ENCODE results near the gene NRDE2.

The NRDE2 gene

DNA sequence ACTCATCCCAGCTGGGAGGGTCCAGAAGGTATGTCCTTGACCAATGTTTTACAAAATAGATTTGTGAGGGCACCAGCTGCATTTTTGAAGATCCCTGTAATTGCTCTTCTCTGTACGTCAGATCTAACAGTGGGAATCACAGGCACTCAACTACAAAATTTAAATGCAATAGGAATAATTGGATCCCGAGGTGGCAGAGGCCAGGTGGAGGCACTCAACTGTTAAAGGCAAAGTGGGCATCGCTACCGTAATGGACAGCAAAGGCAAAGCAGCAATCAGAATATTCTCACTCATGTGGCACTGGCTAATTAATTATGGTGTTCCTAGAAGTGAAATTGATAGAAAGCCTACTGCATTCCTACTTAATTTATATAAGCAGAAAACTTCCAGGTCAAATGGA is 103.3 kb downstream of the NRDE2 start:
- H3K27ac ChIP-seq (ENCODE audit: low read length) = no peak overlapping the region
- H3K79me2 ChIP-seq (ENCODE audit: low read length) = no peaks in the 10 kb centered on the region

More for the DNA sequence above, 103.3 kb downstream of the NRDE2 start:
- Histone ChIP-seq H3K4me2 (ENCODE audit: low read length) (no peak overlapping the region), H3K4me3 (ENCODE audit: low read length) (no peak overlapping the region), H3K36me3 (replicated peaks; ENCODE audit: low read depth, low read length) (no peaks in the 10 kb centered on the region), H3K27me3 (ENCODE audit: low read depth, low read length) (peaks cover 4% of the 10 kb centered on the region; the same call in 1 of the 2 replicates), H4K20me1 (ENCODE audit: insufficient read depth, low read length) (no peaks in the 10 kb centered on the region), H3K4me1 (ENCODE audit: low read length) (no peaks in the 10 kb centered on the region), H2AFZ (ENCODE audit: low read depth, low read length) (no peak overlapping the region), H3K9me3 (ENCODE audit: insufficient read depth, low read length) (no peaks in the 10 kb centered on the region), H3K9ac (ENCODE audit: low read length) (no peak overlapping the region)
- no peak for TF ChIP-seq EZH2phosphoT487 (IDR thresholded peaks at IDR 0.05; ENCODE audit: low read depth)
- TF ChIP-seq, protein P1, sequence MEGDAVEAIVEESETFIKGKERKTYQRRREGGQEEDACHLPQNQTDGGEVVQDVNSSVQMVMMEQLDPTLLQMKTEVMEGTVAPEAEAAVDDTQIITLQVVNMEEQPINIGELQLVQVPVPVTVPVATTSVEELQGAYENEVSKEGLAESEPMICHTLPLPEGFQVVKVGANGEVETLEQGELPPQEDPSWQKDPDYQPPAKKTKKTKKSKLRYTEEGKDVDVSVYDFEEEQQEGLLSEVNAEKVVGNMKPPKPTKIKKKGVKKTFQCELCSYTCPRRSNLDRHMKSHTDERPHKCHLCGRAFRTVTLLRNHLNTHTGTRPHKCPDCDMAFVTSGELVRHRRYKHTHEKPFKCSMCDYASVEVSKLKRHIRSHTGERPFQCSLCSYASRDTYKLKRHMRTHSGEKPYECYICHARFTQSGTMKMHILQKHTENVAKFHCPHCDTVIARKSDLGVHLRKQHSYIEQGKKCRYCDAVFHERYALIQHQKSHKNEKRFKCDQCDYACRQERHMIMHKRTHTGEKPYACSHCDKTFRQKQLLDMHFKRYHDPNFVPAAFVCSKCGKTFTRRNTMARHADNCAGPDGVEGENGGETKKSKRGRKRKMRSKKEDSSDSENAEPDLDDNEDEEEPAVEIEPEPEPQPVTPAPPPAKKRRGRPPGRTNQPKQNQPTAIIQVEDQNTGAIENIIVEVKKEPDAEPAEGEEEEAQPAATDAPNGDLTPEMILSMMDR (IDR thresholded peaks at IDR 0.05; ENCODE audit: low read depth, low read length) = no peak

Measured in OCI-LY3 (cell line).